Measurements from ENCODE around the gene SPATS2.
"Not testable (repeated sequence)": the region's sequence is repeated elsewhere in the genome, so short reads cannot be mapped to it uniquely, and the experiment has no call there.

The SPATS2 gene

DNA sequence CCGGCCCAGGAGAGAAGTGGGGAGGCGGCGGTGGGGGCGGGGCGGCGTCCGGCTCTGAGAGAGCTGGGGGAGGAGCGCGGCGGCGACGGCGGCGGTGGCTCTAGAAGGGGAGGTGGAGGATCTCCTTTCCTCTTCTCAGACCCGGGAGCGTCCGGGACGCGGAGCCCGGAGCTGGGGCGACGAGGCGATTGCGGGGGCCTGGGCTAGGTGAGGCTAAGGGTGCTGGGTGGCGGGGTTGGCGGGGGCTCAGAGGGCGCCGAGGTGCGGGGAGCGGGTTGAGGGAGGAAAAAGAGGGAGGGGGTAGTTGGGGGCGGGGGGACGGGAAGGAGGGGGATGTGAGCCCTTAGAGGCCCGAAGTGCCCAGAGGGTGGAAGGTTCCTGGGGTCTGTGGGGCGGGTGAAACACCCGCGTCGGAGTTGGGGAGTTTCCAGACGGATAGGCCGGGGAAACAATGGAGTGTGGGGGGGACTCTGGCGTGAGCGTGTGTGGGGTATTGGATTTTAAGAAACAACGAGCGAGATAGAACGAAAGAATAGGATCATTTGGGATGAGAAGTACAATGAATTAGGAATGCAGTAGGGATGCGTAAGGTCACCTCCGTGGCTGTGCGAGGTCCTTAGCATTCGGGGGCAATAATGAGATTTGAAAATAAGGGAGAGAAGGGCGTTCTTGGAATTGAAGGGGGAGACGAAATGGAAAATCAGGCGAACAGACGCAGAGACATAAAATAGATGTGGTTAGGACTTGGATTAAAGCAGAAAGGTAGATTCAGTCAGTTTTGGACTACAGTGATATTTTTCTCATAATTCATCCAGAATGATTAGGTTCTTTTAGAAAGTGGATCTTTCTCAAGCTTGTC, at the start of gene SPATS2:
Gene SPATS2, plus strand, starts transcription at position 82 of the 859 bp plus-strand sequence. CDS start 93,551 bp downstream, outside the sequence.
- DNase-seq: peak; percentile 77

GRCh38 chr12:49320411-49321103, 46.7 kb upstream of the SPATS2 start:
- not testable (repeated sequence) for DNase-seq

DNA sequence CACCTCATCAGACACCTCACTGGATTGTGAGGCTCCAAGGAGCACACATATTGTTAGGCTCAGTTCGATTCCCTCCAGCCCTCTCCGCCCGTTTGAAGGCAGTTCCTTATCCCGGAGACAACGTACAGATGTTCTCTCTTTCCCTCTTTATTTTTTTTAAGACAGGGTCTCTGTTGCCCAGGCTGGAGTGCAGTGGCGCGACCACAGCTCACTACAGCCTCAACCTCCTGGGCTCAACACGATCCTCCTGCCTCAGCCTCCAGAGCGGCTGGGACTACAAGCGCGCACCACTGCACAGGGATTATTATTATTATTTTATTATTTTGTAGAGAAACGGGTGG, 44.9 kb upstream of the SPATS2 start:
- DNase-seq: no peak

GRCh38 chr12:49322708-49323523, 44.3 kb upstream of the SPATS2 start, which contains the start of gene TROAP:
Gene TROAP (plus strand): TSS chr12:49323255. CDS start chr12:49323609, 354 bp downstream.
- DNase-seq: peak; percentile 99

GRCh38 chr12:49323524-49324097, 43.7 kb upstream of the SPATS2 start:
- DNase-seq: no peak

GRCh38 chr12:49325606-49326005, 41.7 kb upstream of the SPATS2 start:
- no peak for DNase-seq

DNA sequence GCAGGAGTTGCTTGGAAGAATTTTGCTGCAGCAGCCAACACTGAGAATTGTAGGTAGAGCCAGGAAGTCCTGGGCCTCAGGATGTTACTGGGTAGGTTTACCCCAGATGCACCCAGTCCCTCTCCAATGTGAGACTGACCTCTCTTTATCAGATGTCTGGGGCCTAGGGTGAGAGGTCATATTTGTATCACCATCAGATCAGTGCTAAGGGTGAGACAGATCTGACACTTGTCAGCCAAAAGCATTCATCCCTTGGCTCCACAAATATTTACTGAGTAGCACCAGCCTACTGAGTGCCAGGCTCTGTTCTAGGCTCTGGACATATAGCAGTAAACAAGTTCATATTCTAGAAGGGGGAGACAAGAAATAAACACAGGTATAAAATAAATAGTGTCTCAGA, 39.9 kb upstream of the SPATS2 start:
- no peak for DNase-seq

DNA sequence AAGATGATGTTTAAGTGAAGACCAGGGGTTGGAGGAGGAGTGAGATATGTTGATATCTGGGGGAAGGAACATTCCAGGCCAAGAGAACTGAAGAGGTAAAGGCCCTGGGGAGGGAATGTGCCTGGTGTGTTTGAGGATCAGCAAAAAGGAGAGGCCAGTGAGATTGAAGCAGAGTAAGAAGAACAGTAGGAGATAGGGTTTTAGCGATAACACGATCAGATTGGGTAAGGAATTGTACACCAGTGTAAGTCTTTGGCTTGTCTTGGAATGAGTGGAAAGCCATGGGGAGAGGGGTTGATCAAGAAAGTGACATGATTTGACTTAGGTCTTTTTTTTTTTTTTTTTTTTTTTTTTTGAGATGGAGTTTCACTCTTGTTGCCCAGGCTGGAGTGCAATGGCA, 39.4 kb upstream of the SPATS2 start:
- no peak for DNase-seq

GRCh38 chr12:49328816-49329215, 38.4 kb upstream of the SPATS2 start:
- DNase-seq: no peak

DNA sequence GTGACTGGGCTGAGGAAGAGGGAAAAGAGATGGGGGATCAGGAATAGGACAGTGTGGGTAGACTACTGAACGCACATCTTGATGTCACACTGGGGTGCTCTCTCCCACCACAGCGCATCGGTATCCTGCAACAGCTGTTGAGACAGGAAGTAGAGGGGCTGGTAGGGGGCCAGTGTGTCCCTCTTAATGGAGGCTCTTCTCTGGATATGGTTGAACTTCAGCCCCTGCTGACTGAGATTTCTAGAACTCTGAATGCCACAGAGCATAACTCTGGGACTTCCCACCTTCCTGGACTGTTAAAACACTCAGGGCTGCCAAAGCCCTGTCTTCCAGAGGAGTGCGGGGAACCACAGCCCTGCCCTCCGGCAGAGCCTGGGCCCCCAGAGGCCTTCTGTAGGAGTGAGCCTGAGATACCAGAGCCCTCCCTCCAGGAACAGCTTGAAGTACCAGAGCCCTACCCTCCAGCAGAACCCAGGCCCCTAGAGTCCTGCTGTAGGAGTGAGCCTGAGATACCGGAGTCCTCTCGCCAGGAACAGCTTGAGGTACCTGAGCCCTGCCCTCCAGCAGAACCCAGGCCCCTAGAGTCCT, 37.1 kb upstream of the SPATS2 start:
- no peak for DNase-seq

GRCh38 chr12:49330631-49331379, 36.5 kb upstream of the SPATS2 start:
- no peak for DNase-seq

DNA sequence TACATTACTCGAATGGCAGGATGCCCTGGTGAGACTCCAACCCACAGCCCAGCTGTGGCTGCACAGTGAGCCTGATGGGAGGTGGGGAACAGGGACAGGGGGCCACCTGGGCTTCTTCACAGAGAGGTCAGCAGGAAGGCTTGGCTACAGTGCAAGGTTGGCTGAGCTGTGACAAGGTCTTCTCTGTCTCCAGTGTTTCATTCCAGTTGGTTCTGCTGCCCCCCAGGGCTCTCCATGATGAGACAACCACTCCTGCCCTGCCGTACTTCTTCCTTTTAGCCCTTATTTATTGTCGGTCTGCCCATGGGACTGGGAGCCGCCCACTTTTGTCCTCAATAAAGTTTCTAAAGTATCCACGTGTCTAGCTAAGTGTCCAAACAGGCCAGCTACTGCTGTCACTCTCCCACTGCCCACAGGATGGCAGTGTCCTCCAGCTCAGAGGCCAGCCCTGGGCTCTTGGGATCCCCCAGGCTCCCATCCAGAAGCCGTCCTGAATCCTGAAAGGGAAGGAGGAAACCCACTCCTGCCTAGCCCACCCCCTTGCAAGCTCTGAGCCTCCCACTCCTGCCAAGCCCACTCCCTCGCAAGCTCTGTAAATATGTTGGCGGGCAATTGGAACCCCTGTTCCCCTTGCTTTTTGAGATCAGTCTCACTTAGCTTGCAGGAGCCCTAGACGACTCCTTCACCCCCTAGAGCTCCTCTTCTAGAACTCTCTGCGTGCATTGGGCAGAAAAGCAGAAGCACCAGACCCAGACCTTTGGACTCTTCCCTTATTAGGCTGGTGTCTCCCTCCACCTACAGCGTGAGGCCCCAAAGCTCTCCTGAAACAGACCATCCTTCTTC, 35.7 kb upstream of the SPATS2 start:
- peak; percentile 28 for DNase-seq

DNA sequence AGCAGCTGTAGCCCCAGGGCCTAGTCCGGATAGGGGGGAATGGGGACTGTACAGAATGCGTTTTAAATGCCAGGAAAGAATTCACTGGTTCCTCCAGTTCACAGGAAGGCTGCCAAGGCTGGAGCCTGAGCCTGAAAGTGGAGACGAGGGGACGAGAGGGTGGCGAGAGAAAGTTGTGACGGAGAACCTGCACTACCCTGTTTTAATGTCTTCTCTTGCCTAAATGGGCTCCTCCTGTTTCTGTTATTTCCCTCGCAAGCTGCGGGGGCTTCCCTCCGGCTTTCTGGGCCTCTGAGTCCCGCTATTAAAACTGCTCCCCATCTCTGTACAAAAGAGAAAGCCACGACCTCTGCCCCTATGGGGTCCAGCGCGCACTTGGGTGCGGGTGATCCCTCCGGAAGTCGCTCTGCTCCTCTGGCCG, 34.8 kb upstream of the SPATS2 start:
- no peak for DNase-seq

DNA sequence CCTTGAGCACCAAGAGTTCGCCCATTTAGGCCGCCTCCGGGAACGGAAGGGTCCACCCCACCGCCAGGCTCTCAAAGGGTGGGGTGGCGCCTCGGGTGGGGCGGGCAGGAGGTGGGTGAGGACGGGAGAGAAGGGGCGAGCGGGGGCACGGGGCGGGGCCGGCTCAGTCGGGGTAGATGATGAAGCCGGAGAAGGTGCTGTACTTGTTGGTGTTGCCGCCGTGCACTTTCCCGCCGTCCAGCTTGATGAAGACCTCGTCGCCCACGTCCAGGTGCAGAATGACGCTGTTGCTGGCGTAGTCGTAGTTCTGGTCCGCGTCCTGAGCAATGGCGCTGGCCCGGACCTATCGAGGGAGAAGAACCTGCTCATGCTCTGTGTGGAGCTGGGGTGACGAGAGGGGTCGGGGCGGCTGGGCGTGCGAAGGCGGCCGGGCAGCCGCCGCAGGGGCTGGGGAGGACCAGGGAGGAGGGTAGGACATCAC, 34.3 kb upstream of the SPATS2 start:
- DNase-seq: no peak

- DNase-seq: not testable (repeated sequence)
These were observed 33.5 kb upstream of the SPATS2 start for GRCh38 chr12:49333778-49334177.

GRCh38 chr12:49334226-49334625, 33.0 kb upstream of the SPATS2 start:
- no peak for DNase-seq

- DNase-seq: no peak
These were observed 32.6 kb upstream of the SPATS2 start for GRCh38 chr12:49334681-49335080.

- no peak for DNase-seq
These were observed 31.9 kb upstream of the SPATS2 start for GRCh38 chr12:49335118-49335954.

DNA sequence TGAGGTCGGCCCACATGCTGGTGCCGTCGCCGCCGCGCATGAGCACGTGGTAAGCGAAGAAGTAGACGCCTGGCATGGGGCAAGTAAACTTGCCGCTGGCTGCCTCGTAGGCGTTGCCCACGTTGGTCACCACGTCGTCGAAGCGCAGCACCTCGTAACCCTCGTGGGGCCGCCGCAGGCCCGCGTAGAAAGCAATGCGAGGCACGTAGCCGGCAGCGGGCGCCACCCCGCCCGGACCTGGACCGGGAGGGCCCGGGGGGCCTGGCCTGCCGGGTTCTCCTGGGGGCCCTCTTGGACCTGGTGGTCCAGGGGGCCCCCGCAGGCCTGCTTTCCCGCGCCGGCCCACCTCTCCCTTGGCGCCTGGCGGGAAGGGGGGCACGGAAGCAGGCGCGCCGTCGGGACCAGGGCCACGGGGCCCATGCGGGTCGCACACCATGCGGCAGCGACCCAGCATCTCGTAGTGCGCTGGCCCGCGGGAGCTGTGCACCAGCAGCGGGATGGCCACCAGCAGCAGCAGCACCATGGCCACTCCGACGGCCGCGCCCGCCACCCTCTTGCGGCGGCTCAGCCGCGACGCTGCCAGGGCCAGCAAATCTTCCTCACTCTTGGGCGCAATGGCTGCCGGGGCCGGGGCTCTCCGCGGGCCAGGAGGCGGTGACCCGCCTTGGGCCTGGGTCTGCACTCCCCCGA, 31.2 kb upstream of the SPATS2 start:
- no peak for DNase-seq

Measured in NCI-H146 (cell line).